ENCODE data around the gene RTF1. TPM values are rescaled to one million over a fixed set of nuclear protein-coding genes. Genes with fewer than 3 reads are reported as not detected.

The RTF1 gene
- polyA plus RNA-seq, 1 donor (not counting 4 experiments of a cell fraction or from before 2014, with no cell fraction given), result 28.5 TPM

GRCh38 chr15:41512512-41512939 lies 95.6 kb downstream of the RTF1 start:
- Histone ChIP-seq H3K27ac (ENCODE audit: control insufficient read depth, insufficient read depth, low read length) (no peak overlapping the region), H4K20me1 (ENCODE audit: control insufficient read depth, extremely low read depth, insufficient read depth, low read length) (peaks cover 2% of the 10 kb centered on the region), H3K9me3 (ENCODE audit: control insufficient read depth, low read depth, low read length) (no peaks in the 10 kb centered on the region), H3K9ac (ENCODE audit: control insufficient read depth, extremely low read depth, insufficient read depth, low read length) (no peak overlapping the region), H3K4me3 (ENCODE audit: control insufficient read depth in 2 of 3, extremely low read depth in 1 of 3, insufficient read depth in 2 of 3, low read depth in 1 of 3, low read length in 3 of 3) (peak overlapping the region in 1 of 3 experiments; percentile 54), H3K4me1 (ENCODE audit: control insufficient read depth, extremely low read depth, insufficient read depth, low read length) (peaks cover 15% of the 10 kb centered on the region), H3K27me3 (ENCODE audit: control insufficient read depth, extremely low read depth, insufficient read depth, low read length) (peaks cover 43% of the 10 kb centered on the region), H3K36me3 (ENCODE audit: control insufficient read depth in 2 of 2, extremely low read depth in 1 of 2, insufficient read depth in 2 of 2, low read length in 2 of 2) (peaks cover 0 to 5% of the 10 kb centered on the region in 2 experiments), H3K79me2 (ENCODE audit: control insufficient read depth, insufficient read depth, low read length) (no peaks in the 10 kb centered on the region), H2AFZ (ENCODE audit: control insufficient read depth, low read length) (no peak overlapping the region), H3K4me2 (ENCODE audit: control insufficient read depth, extremely low read depth, insufficient read depth, low read depth, low read length) (peak overlapping the region; percentile 54), H3K9me1 (ENCODE audit: control insufficient read depth, extremely low read depth, insufficient read depth, low read length) (no peaks in the 10 kb centered on the region)
- dilution Hi-C loops (cut with MboI; ENCODE audit: extremely low pct_ligation_motif_present, low sequenced_read_pairs), result no loop called here
- FAIRE-seq (no peak), DNase-seq (ENCODE audit: low read depth, low spot score) (no peak)
- TF ChIP-seq CTCF (optimal IDR thresholded peaks at IDR 0.05 in 1 of 3, IDR thresholded peaks at IDR 0.05 in 1 of 3, conservative IDR thresholded peaks at IDR 0.05 in 1 of 3; ENCODE audit: extremely low read depth in 1 of 3, insufficient read depth in 2 of 3, low read length in 3 of 3) (no peak), EZH2 (IDR thresholded peaks at IDR 0.05; ENCODE audit: low read length) (peak; percentile 97)

GRCh38 chr15:41512940-41513505 lies 96.1 kb downstream of the RTF1 start:
- Histone ChIP-seq H4K20me1 (ENCODE audit: control insufficient read depth, extremely low read depth, insufficient read depth, low read length) (peaks cover 2% of the 10 kb centered on the region), H3K4me3 (ENCODE audit: control insufficient read depth in 2 of 3, extremely low read depth in 1 of 3, insufficient read depth in 2 of 3, low read depth in 1 of 3, low read length in 3 of 3) (peak overlapping the region in 2 of 3 experiments; percentile 25 to 54), H3K9ac (ENCODE audit: control insufficient read depth, extremely low read depth, insufficient read depth, low read length) (no peak overlapping the region), H3K4me1 (ENCODE audit: control insufficient read depth, extremely low read depth, insufficient read depth, low read length) (peaks cover 15% of the 10 kb centered on the region), H3K4me2 (ENCODE audit: control insufficient read depth, extremely low read depth, insufficient read depth, low read depth, low read length) (peak overlapping the region; percentile 54), H3K9me1 (ENCODE audit: control insufficient read depth, extremely low read depth, insufficient read depth, low read length) (no peaks in the 10 kb centered on the region), H3K27me3 (ENCODE audit: control insufficient read depth, extremely low read depth, insufficient read depth, low read length) (peaks cover 43% of the 10 kb centered on the region), H3K9me3 (ENCODE audit: control insufficient read depth, low read depth, low read length) (no peaks in the 10 kb centered on the region), H3K79me2 (ENCODE audit: control insufficient read depth, insufficient read depth, low read length) (no peaks in the 10 kb centered on the region), H3K27ac (ENCODE audit: control insufficient read depth, insufficient read depth, low read length) (no peak overlapping the region), H2AFZ (ENCODE audit: control insufficient read depth, low read length) (no peak overlapping the region), H3K36me3 (ENCODE audit: control insufficient read depth in 2 of 2, extremely low read depth in 1 of 2, insufficient read depth in 2 of 2, low read length in 2 of 2) (peaks cover 3 to 7% of the 10 kb centered on the region in 2 experiments)
- no peak for FAIRE-seq
- peak; percentile 73 for TF ChIP-seq EZH2 (IDR thresholded peaks at IDR 0.05; ENCODE audit: low read length)
- TF ChIP-seq CTCF (optimal IDR thresholded peaks at IDR 0.05 in 1 of 3, IDR thresholded peaks at IDR 0.05 in 1 of 3, conservative IDR thresholded peaks at IDR 0.05 in 1 of 3; ENCODE audit: extremely low read depth in 1 of 3, insufficient read depth in 2 of 3, low read length in 3 of 3), result no peak
- dilution Hi-C loops (cut with MboI; ENCODE audit: extremely low pct_ligation_motif_present, low sequenced_read_pairs), result no loop called here
- no peak for DNase-seq (ENCODE audit: low read depth, low spot score)

All from keratinocyte (primary cell).